ENCODE data around the gene ID1.

DNA sequence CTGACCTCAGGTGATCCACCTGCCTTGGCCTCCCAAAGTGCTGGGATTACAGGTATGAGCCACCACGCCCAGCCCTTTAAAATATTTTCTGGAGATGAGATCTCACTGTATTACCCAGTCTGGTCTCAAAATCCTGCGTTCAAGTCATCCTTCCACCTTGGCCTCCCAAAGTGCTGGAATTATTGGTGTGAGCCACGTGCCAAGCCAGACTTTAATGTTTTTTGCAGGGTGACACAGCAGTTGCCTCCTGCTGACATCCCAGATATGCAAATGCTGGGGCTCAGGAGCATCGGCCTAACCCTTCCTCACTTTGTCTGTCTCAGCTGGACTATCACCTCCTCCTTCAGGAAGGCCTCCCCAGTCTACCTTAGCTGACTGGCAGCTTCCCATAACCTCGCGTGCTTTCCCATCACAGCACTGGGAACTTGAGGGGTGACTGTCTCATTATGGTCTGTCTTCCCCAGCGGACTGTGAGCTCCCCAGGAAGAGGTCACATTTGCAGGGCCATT is 14.3 kb upstream of the ID1 start:
- TF ChIP-seq, protein P1, sequence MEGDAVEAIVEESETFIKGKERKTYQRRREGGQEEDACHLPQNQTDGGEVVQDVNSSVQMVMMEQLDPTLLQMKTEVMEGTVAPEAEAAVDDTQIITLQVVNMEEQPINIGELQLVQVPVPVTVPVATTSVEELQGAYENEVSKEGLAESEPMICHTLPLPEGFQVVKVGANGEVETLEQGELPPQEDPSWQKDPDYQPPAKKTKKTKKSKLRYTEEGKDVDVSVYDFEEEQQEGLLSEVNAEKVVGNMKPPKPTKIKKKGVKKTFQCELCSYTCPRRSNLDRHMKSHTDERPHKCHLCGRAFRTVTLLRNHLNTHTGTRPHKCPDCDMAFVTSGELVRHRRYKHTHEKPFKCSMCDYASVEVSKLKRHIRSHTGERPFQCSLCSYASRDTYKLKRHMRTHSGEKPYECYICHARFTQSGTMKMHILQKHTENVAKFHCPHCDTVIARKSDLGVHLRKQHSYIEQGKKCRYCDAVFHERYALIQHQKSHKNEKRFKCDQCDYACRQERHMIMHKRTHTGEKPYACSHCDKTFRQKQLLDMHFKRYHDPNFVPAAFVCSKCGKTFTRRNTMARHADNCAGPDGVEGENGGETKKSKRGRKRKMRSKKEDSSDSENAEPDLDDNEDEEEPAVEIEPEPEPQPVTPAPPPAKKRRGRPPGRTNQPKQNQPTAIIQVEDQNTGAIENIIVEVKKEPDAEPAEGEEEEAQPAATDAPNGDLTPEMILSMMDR (IDR thresholded peaks at IDR 0.05; ENCODE audit: poor library complexity, severe bottlenecking) = no peak
- TF ChIP-seq POLR2AphosphoS5 (IDR thresholded peaks at IDR 0.05) (no peak), TAF1 (IDR thresholded peaks at IDR 0.05; ENCODE audit: low read depth) (no peak), EZH2 (IDR thresholded peaks at IDR 0.05; ENCODE audit: borderline replicate concordance, insufficient read depth, low read length, poor library complexity, severe bottlenecking) (no peak), EP300 (conservative IDR thresholded peaks at IDR 0.05; ENCODE audit: poor library complexity, severe bottlenecking) (no peak), SMC3 (conservative IDR thresholded peaks at IDR 0.05; ENCODE audit: poor library complexity) (no peak), MXI1 (conservative IDR thresholded peaks at IDR 0.05; ENCODE audit: poor library complexity, severe bottlenecking) (no peak)
- TF ChIP-seq, protein P2, sequence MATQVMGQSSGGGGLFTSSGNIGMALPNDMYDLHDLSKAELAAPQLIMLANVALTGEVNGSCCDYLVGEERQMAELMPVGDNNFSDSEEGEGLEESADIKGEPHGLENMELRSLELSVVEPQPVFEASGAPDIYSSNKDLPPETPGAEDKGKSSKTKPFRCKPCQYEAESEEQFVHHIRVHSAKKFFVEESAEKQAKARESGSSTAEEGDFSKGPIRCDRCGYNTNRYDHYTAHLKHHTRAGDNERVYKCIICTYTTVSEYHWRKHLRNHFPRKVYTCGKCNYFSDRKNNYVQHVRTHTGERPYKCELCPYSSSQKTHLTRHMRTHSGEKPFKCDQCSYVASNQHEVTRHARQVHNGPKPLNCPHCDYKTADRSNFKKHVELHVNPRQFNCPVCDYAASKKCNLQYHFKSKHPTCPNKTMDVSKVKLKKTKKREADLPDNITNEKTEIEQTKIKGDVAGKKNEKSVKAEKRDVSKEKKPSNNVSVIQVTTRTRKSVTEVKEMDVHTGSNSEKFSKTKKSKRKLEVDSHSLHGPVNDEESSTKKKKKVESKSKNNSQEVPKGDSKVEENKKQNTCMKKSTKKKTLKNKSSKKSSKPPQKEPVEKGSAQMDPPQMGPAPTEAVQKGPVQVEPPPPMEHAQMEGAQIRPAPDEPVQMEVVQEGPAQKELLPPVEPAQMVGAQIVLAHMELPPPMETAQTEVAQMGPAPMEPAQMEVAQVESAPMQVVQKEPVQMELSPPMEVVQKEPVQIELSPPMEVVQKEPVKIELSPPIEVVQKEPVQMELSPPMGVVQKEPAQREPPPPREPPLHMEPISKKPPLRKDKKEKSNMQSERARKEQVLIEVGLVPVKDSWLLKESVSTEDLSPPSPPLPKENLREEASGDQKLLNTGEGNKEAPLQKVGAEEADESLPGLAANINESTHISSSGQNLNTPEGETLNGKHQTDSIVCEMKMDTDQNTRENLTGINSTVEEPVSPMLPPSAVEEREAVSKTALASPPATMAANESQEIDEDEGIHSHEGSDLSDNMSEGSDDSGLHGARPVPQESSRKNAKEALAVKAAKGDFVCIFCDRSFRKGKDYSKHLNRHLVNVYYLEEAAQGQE (IDR thresholded peaks at IDR 0.05; ENCODE audit: borderline replicate concordance) = no peak

Data from neural cell (in vitro differentiated cells).